HL-60 (cell line): ENCODE measurements around the gene ADAM22.

Experiments
- DNase-seq, 2 experiments: peaks; one replicate each; pipeline ENCODE4 v3.0.0-alpha.2; 2010 to 2020; ENCODE audit warnings: low read depth in 1 of 2, low spot score in 1 of 2
- H3K27ac ChIP-seq: fragments of 250-450 bp; sonication (Bioruptor Pico); replicated peaks from 2 replicates; pipeline ENCODE4 v1.5.1; 2020; ENCODE audit warnings: mild to moderate bottlenecking, moderate library complexity
- H3K27me3 ChIP-seq: fragments of 250-450 bp; sonication (Bioruptor Pico); 2 replicates; pipeline ENCODE4 v1.5.1; 2021; ENCODE audit warnings: mild to moderate bottlenecking, moderate library complexity; ENCODE audit not compliant: insufficient read depth, poor library complexity, severe bottlenecking
- H3K4me3 ChIP-seq: replicated peaks from 2 replicates; pipeline ENCODE4 v1.5.1; 2011; ENCODE audit warnings: mild to moderate bottlenecking, control low read depth, low read length; ENCODE audit not compliant: insufficient read depth
- GABPA ChIP-seq: IDR thresholded peaks from 2 replicates; pipeline ENCODE4 v1.6.1; 2012; ENCODE audit warnings: low read depth
- POLR2AphosphoS5 ChIP-seq: IDR thresholded peaks from 2 replicates; pipeline ENCODE4 v1.6.1; 2012; ENCODE audit warnings: low read depth
- REST ChIP-seq: IDR thresholded peaks from 2 replicates; pipeline ENCODE4 v1.6.1; 2012; ENCODE audit warnings: low read depth; ENCODE audit not compliant: insufficient replicate concordance
- SPI1 ChIP-seq: IDR thresholded peaks from 2 replicates; pipeline ENCODE4 v1.6.1; 2012; ENCODE audit warnings: low read depth, mild to moderate bottlenecking, borderline replicate concordance
- TF ChIP-seq, protein P1 (sequence below): IDR thresholded peaks from one replicate; pipeline ENCODE4 v1.5.1; 2011; ENCODE audit warnings: low read length, control low read depth, inconsistent platforms; ENCODE audit not compliant: insufficient read depth

Gene ADAM22

GRCh38 chr7:88146616-88147015, 212.6 kb downstream of the ADAM22 start:
- TF ChIP-seq POLR2AphosphoS5 (no peak), GABPA (no peak), REST (no peak), SPI1 (no peak)
- TF ChIP-seq, protein P1, sequence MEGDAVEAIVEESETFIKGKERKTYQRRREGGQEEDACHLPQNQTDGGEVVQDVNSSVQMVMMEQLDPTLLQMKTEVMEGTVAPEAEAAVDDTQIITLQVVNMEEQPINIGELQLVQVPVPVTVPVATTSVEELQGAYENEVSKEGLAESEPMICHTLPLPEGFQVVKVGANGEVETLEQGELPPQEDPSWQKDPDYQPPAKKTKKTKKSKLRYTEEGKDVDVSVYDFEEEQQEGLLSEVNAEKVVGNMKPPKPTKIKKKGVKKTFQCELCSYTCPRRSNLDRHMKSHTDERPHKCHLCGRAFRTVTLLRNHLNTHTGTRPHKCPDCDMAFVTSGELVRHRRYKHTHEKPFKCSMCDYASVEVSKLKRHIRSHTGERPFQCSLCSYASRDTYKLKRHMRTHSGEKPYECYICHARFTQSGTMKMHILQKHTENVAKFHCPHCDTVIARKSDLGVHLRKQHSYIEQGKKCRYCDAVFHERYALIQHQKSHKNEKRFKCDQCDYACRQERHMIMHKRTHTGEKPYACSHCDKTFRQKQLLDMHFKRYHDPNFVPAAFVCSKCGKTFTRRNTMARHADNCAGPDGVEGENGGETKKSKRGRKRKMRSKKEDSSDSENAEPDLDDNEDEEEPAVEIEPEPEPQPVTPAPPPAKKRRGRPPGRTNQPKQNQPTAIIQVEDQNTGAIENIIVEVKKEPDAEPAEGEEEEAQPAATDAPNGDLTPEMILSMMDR, result no peak
- no peak for DNase-seq
- Histone ChIP-seq H3K27me3 (peaks cover 7% of the 10 kb centered on the region), H3K4me3 (no peak overlapping the region), H3K27ac (no peak overlapping the region)

- H3K27ac ChIP-seq, result no peak overlapping the region
- no peak for DNase-seq
- peaks cover 7% of the 10 kb centered on the region for H3K27me3 ChIP-seq
- no peak overlapping the region for H3K4me3 ChIP-seq
- TF ChIP-seq SPI1, result no peak
- TF ChIP-seq POLR2AphosphoS5, result no peak
- TF ChIP-seq GABPA, result no peak
- TF ChIP-seq REST, result no peak
- TF ChIP-seq, protein P1, result no peak
Measured at GRCh38 chr7:88147341-88147740, 213.3 kb downstream of the ADAM22 start.

GRCh38 chr7:88147949-88148348, 213.9 kb downstream of the ADAM22 start:
- Histone ChIP-seq H3K27ac (no peak overlapping the region), H3K4me3 (no peak overlapping the region), H3K27me3 (peaks cover 7% of the 10 kb centered on the region)
- no peak for DNase-seq
- TF ChIP-seq, protein P1, result no peak
- TF ChIP-seq GABPA, result no peak
- TF ChIP-seq REST, result no peak
- TF ChIP-seq POLR2AphosphoS5, result no peak
- no peak for TF ChIP-seq SPI1
